Measurements from ENCODE around the gene COQ8A.

DNA sequence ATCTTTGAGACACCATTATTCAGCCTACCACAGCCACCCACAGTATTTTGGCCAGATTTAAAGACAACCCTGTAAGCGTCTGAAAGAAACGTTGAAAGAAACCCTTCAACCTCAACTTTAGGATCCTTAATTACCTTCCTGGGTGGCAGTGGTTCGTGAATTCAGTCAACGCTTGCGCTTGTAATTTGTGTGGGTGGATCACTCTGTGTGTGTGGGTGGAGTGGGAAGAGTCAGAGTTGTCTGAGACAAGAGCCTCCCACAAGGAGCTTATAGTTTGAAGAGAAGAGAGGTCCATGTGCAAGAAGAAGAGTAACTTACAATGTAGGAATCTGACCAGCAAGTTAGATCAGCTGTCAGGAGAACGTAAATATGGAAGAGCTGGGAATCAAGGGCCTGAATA lies 8.4 kb downstream of the COQ8A start:
- TF ChIP-seq, protein P1, sequence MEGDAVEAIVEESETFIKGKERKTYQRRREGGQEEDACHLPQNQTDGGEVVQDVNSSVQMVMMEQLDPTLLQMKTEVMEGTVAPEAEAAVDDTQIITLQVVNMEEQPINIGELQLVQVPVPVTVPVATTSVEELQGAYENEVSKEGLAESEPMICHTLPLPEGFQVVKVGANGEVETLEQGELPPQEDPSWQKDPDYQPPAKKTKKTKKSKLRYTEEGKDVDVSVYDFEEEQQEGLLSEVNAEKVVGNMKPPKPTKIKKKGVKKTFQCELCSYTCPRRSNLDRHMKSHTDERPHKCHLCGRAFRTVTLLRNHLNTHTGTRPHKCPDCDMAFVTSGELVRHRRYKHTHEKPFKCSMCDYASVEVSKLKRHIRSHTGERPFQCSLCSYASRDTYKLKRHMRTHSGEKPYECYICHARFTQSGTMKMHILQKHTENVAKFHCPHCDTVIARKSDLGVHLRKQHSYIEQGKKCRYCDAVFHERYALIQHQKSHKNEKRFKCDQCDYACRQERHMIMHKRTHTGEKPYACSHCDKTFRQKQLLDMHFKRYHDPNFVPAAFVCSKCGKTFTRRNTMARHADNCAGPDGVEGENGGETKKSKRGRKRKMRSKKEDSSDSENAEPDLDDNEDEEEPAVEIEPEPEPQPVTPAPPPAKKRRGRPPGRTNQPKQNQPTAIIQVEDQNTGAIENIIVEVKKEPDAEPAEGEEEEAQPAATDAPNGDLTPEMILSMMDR (IDR thresholded peaks at IDR 0.05; ENCODE audit: low read depth, low read length, poor library complexity, severe bottlenecking) = no peak
- no peak for TF ChIP-seq EZH2phosphoT487 (IDR thresholded peaks at IDR 0.05; ENCODE audit: borderline replicate concordance, low read length)

Data from DOHH2 (cell line).